Osteocyte (in vitro differentiated cells): Measurements from ENCODE around the gene KIF17. TPM values are rescaled to one million over a fixed set of nuclear protein-coding genes. Genes with fewer than 3 reads are reported as not detected.

Experiments used
- DNase-seq: peaks from one replicate; pipeline ENCODE4 v3.0.0; 2021; ENCODE audit warnings: mixed read lengths; ENCODE audit not compliant: unreplicated experiment; ENCODE audit errors: extremely low spot score
- H3K27ac Mint-ChIP-seq: one replicate; pipeline ENCODE4 v1.8.0; 2021; ENCODE audit warnings: mild to moderate bottlenecking, mixed read lengths; ENCODE audit not compliant: unreplicated experiment
- H3K27me3 Mint-ChIP-seq: one replicate; pipeline ENCODE4 v1.8.0; 2021; ENCODE audit warnings: mixed read lengths; ENCODE audit not compliant: unreplicated experiment
- H3K36me3 Mint-ChIP-seq: one replicate; pipeline ENCODE4 v1.8.0; 2021; ENCODE audit warnings: mixed read lengths; ENCODE audit not compliant: unreplicated experiment
- H3K4me1 Mint-ChIP-seq: one replicate; pipeline ENCODE4 v1.8.0; 2021; ENCODE audit warnings: mixed read lengths; ENCODE audit not compliant: unreplicated experiment
- H3K4me3 Mint-ChIP-seq: one replicate; pipeline ENCODE4 v1.8.0; 2021; ENCODE audit warnings: mild to moderate bottlenecking, moderate library complexity, mixed read lengths; ENCODE audit not compliant: unreplicated experiment
- H3K9me3 Mint-ChIP-seq: one replicate; pipeline ENCODE4 v1.8.0; 2021; ENCODE audit warnings: mixed read lengths; ENCODE audit not compliant: unreplicated experiment
- CTCF ChIP-seq: fragments of 200-600 bp; sonication (generic); IDR thresholded peaks from 2 replicates; pipeline ENCODE4 v1.5.0; 2021; ENCODE audit warnings: antibody characterized with exemption, mild to moderate bottlenecking, moderate library complexity
- total RNA-seq: library from RNA; stranded (reverse); gene quantifications from 2 replicates; pipeline ENCODE4 v1.2.1, GENCODE V29; 2021

The KIF17 gene
- total RNA-seq, 1 donor from 2014 or later = 0.11 TPM

- no peaks in the 10 kb centered on the region for H3K9me3 Mint-ChIP-seq
- no peak overlapping the region for H3K27ac Mint-ChIP-seq
- TF ChIP-seq CTCF = no peak
- no peak overlapping the region for H3K4me3 Mint-ChIP-seq
- no peaks in the 10 kb centered on the region for H3K4me1 Mint-ChIP-seq
- H3K36me3 Mint-ChIP-seq = no peaks in the 10 kb centered on the region
- no peaks in the 10 kb centered on the region for H3K27me3 Mint-ChIP-seq
- DNase-seq = no peak
These were observed 91.7 kb downstream of the KIF17 start for GRCh38 chr1:20626098-20626427.

GRCh38 chr1:20625176-20626097, 92.4 kb downstream of the KIF17 start:
- no peak for TF ChIP-seq CTCF
- no peak overlapping the region for H3K4me3 Mint-ChIP-seq
- no peaks in the 10 kb centered on the region for H3K36me3 Mint-ChIP-seq
- H3K4me1 Mint-ChIP-seq = no peaks in the 10 kb centered on the region
- no peak for DNase-seq
- H3K9me3 Mint-ChIP-seq = no peaks in the 10 kb centered on the region
- H3K27me3 Mint-ChIP-seq = no peaks in the 10 kb centered on the region
- no peak overlapping the region for H3K27ac Mint-ChIP-seq

GRCh38 chr1:20624709-20625108, 93.1 kb downstream of the KIF17 start:
- no peak for TF ChIP-seq CTCF
- Mint-ChIP-seq H3K27me3 (no peaks in the 10 kb centered on the region), H3K4me1 (no peaks in the 10 kb centered on the region), H3K4me3 (no peak overlapping the region), H3K36me3 (no peaks in the 10 kb centered on the region), H3K27ac (no peak overlapping the region), H3K9me3 (no peaks in the 10 kb centered on the region)
- no peak for DNase-seq

GRCh38 chr1:20621012-20621411, 96.8 kb downstream of the KIF17 start:
- H3K27ac Mint-ChIP-seq = no peak overlapping the region
- H3K4me3 Mint-ChIP-seq = no peak overlapping the region
- no peak for TF ChIP-seq CTCF
- H3K9me3 Mint-ChIP-seq = no peaks in the 10 kb centered on the region
- peaks cover 6% of the 10 kb centered on the region for H3K4me1 Mint-ChIP-seq
- DNase-seq = no peak
- H3K36me3 Mint-ChIP-seq = no peaks in the 10 kb centered on the region
- no peaks in the 10 kb centered on the region for H3K27me3 Mint-ChIP-seq

- DNase-seq = no peak
- Mint-ChIP-seq H3K27ac (no peak overlapping the region), H3K27me3 (no peaks in the 10 kb centered on the region), H3K9me3 (no peaks in the 10 kb centered on the region), H3K4me3 (no peak overlapping the region), H3K4me1 (peaks cover 9% of the 10 kb centered on the region), H3K36me3 (no peaks in the 10 kb centered on the region)
- TF ChIP-seq CTCF = no peak
These were observed 97.8 kb downstream of the KIF17 start for GRCh38 chr1:20619999-20620398.
